ENCODE results near the gene KCNH6. TPM values are rescaled to one million over a fixed set of nuclear protein-coding genes. Genes with fewer than 3 reads are reported as not detected.

KCNH6 gene
- total RNA-seq, 4 donors from 2014 or later: not detected

DNA sequence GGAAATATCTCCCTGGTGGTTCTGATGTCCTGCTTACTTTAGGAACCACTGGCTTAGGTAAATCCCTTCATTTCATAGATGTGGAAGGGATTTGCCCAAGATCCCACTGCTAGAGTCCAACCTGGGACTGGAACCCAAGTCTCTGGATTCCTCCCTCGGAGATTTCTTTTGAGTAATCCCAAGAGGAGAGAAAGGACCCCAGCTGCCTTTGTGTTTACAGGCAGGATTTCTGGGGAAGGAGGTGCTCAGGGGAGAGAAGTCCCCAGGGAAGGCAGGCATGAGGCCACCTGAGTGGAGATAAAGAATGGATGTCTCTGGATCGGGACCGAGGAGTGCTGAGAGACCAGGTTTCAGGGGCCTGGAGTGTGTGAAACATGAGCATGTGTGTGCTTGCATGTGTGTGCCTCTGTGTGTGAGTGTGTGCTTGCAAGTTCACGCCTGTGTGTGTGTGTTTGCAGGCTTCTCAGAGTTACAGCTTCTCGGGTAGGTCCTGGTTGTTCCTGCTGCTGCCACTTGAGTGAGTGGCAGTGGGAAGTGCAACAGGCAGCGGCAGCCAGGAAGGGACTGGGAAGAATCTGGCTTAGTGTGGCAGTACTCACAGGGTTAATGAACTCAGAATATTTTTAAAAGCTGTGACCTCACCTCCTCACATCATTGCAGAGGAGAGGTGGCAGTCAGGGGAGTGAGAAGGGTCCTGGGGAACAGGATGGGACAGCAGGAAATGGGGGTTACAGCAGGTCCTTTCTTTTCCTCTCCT lies 2.2 kb downstream of the KCNH6 start:
- no peak for ATAC-seq (ENCODE audit: low FRiP score)
- no peak for DNase-seq (ENCODE audit: low spot score)
- TF ChIP-seq, protein P1, sequence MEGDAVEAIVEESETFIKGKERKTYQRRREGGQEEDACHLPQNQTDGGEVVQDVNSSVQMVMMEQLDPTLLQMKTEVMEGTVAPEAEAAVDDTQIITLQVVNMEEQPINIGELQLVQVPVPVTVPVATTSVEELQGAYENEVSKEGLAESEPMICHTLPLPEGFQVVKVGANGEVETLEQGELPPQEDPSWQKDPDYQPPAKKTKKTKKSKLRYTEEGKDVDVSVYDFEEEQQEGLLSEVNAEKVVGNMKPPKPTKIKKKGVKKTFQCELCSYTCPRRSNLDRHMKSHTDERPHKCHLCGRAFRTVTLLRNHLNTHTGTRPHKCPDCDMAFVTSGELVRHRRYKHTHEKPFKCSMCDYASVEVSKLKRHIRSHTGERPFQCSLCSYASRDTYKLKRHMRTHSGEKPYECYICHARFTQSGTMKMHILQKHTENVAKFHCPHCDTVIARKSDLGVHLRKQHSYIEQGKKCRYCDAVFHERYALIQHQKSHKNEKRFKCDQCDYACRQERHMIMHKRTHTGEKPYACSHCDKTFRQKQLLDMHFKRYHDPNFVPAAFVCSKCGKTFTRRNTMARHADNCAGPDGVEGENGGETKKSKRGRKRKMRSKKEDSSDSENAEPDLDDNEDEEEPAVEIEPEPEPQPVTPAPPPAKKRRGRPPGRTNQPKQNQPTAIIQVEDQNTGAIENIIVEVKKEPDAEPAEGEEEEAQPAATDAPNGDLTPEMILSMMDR (IDR thresholded peaks at IDR 0.05): no peak

DNA sequence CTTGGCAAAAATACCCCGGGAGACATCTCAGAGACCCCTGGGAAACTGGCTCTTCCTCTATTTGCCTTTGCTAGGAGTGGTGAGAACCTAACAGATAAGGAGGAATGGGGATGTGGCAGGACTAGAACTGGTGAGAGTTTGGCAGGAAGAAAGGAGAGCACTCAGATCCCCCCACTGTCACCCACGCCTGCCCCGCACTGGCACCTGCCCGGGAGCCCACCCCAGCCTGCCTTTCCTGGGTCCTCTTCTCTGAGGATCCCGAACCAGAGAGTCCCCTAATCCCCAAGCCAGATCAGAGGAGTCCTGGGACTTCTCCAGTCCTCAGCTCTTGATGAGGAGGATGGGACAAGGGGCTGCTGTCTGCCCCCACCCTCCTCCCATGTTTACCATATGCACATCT lies 3.7 kb downstream of the KCNH6 start:
- ATAC-seq (ENCODE audit: low FRiP score) (no peak), DNase-seq (ENCODE audit: low spot score) (no peak)
- TF ChIP-seq, protein P1 (IDR thresholded peaks at IDR 0.05): no peak

DNA sequence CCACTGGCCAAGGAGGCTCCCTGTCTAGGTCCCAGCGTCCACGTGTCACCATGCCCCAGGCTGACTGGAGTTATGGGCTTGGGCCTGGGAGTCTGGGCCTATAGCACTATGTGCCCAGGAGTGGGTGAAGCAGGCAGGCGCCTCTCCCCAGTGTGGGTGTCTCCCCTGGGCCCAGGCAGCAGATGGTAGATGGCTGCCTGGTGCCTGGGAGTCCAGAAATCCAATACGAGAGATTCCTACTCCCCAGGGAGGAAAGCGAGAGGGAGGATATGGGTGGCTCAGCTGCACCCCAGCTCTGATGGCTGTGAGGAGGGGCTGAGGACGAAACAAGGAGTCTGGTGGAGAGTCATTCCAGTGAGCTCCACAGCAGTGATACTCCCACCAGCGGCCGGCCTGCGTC lies 5.0 kb downstream of the KCNH6 start:
- ATAC-seq (ENCODE audit: low FRiP score) (no peak), DNase-seq (ENCODE audit: low spot score) (no peak)
- TF ChIP-seq, protein P1 (IDR thresholded peaks at IDR 0.05): no peak

DNA sequence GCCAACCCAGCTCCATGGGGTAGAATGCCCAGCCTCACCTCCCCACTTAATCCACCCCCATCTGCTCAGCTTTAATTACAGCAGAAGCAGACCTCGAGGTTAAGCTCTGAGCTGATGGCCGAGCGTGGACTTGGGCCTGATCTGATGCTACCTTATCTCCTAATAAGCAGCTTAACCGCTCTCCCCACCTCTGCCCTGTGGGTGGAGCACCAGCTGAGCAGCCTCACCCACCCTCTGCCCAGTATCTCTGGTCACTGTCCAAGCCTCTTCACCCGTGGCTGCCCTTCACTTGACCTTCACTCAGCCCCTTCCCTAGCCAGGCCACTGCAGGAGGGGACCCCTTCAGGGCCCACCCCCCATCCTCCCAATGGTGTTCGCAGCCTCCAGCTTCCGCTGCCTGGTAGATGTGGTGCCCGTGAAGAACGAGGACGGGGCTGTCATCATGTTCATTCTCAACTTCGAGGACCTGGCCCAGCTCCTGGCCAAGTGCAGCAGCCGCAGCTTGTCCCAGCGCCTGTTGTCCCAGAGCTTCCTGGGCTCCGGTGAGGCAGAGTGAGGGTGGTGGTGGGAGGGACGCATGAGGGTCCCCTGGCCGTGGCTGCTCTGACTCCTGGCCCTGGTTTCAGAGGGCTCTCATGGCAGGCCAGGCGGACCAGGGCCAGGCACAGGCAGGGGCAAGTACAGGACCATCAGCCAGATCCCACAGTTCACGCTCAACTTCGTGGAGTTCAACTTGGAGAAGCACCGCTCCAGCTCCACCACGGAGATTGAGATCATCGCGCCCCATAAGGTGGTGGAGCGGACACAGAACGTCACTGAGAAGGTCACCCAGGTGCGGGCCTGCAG lies 6.8 kb downstream of the KCNH6 start:
- no peak for DNase-seq (ENCODE audit: low spot score)
- ATAC-seq (ENCODE audit: low FRiP score): no peak
- TF ChIP-seq, protein P1 (IDR thresholded peaks at IDR 0.05): no peak

DNA sequence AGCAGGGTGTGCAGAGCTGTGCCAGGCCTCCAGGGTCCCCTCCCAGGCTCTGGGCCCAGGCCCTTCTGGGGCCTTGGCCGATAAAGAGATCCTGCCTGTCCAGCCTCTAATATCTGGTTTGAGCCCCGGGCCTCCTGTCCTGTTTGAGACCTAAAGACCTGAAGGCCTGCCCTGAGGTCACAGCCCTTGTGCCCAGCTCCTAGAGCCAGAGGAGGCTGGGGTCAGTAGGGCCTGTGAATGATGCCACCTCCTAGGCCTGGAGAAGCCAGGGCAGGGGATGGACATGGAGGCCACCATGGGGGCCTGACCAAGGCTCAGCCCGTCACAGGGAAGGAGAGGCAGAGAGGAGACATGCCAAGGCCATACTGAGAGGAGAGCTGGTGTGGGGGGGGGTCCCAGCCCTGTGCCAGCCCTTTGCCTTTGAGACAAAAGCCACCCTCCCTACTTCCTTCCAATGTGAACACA lies 7.4 kb downstream of the KCNH6 start:
- DNase-seq (ENCODE audit: low spot score): no peak
- ATAC-seq (ENCODE audit: low FRiP score): no peak
- TF ChIP-seq, protein P1 (IDR thresholded peaks at IDR 0.05): no peak

DNA sequence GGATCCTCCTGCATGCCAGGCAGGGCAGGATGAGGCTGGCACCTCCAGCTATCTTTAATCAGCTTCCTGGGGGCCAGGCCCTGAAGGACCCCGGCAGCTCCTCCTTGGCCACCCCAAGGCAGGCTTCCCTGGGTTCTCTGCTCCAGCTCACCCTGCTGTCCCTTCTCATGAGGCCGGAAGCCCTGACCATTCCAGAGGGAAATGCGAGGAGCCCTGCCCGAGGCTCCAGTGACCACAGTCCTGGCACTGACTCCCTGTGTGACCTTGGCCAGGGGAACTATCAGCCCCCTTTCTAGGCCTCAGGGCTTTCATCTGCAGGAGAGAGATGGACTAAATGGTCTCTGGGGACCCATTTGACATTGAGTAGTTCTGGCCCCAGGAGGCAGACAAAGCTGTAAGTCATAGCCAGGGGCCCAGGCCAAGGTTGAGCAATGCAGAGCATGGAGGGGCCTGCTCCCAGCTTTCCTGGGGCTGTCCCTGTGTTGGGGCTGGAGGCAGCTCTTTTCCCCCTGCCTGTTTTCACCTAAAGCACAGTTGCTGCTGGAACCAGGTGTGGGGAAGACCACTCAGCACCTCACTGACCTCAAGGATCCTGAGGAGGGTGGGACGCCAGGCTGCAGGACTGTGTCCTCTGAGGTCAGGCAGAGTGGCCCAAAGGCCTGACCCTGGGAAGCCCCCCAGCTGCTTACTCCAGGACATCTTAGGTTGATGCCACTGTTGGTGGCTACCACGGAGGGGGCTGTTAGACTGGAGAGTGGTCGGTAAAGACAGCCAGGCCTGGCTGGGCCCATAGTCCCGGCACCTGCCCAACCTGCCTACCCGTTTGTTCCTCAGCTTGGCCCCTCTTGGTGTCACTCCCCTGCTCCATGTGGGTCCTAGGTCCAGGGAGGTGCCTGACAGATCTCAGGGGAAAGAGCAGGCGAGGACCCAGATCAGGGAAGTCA lies 8.1 kb downstream of the KCNH6 start:
- DNase-seq (ENCODE audit: low spot score) (no peak), ATAC-seq (ENCODE audit: low FRiP score) (no peak)
- TF ChIP-seq, protein P1 (IDR thresholded peaks at IDR 0.05): no peak

All from omental fat pad (tissue), 4 donors.